ENCODE results near the gene ST3GAL3.
A peak's percentile ranks its signal among the peaks of the same experiment; 100 is the strongest.
"Not testable (repeated sequence)": the region's sequence is repeated elsewhere in the genome, so short reads cannot be mapped to it uniquely, and the experiment has no call there.

The ST3GAL3 gene

GRCh38 chr1:43828574-43828973 is 121.2 kb downstream of the ST3GAL3 start:
- DNase-seq = no peak

GRCh38 chr1:43830802-43831201 is 123.5 kb downstream of the ST3GAL3 start:
- DNase-seq = no peak

- DNase-seq = no peak
These were observed 124.5 kb downstream of the ST3GAL3 start for GRCh38 chr1:43831851-43832250.

GRCh38 chr1:43832255-43832654 is 124.9 kb downstream of the ST3GAL3 start:
- peak; percentile 37 for DNase-seq

- DNase-seq = no peak
These were observed 125.7 kb downstream of the ST3GAL3 start for GRCh38 chr1:43832998-43833397.

- DNase-seq = not testable (repeated sequence)
These were observed 126.6 kb downstream of the ST3GAL3 start for GRCh38 chr1:43833902-43834279.

GRCh38 chr1:43834280-43835081 is 127.1 kb downstream of the ST3GAL3 start:
- DNase-seq = peak; percentile 69

GRCh38 chr1:43835082-43836021 is 128.0 kb downstream of the ST3GAL3 start:
- no peak for DNase-seq

- DNase-seq = peak; percentile 81
These were observed 129.1 kb downstream of the ST3GAL3 start for GRCh38 chr1:43836267-43836951.

GRCh38 chr1:43839056-43839455 is 131.7 kb downstream of the ST3GAL3 start:
- DNase-seq = no peak

GRCh38 chr1:43841321-43842174 is 134.2 kb downstream of the ST3GAL3 start:
- DNase-seq = no peak

- DNase-seq = no peak
These were observed 134.8 kb downstream of the ST3GAL3 start for GRCh38 chr1:43842175-43842498.

- no peak for DNase-seq
These were observed 136.3 kb downstream of the ST3GAL3 start for GRCh38 chr1:43843684-43844083.

- DNase-seq = no peak
These were observed 136.8 kb downstream of the ST3GAL3 start for GRCh38 chr1:43844114-43844513.

GRCh38 chr1:43847290-43847689 is 140.0 kb downstream of the ST3GAL3 start:
- DNase-seq = no peak

- no peak for DNase-seq
These were observed 140.5 kb downstream of the ST3GAL3 start for GRCh38 chr1:43847882-43848281.

- no peak for DNase-seq
These were observed 142.3 kb downstream of the ST3GAL3 start for GRCh38 chr1:43849670-43850069.

- no peak for DNase-seq
These were observed 143.4 kb downstream of the ST3GAL3 start for GRCh38 chr1:43850591-43851233.

GRCh38 chr1:43851561-43852338 is 144.4 kb downstream of the ST3GAL3 start:
- no peak for DNase-seq

GRCh38 chr1:43853161-43853921 is 146.0 kb downstream of the ST3GAL3 start:
- no peak for DNase-seq
